ENCODE results near the gene CD274.
"Not testable (repeated sequence)": the region's sequence is repeated elsewhere in the genome, so short reads cannot be mapped to it uniquely, and the experiment has no call there.

Gene CD274

DNA sequence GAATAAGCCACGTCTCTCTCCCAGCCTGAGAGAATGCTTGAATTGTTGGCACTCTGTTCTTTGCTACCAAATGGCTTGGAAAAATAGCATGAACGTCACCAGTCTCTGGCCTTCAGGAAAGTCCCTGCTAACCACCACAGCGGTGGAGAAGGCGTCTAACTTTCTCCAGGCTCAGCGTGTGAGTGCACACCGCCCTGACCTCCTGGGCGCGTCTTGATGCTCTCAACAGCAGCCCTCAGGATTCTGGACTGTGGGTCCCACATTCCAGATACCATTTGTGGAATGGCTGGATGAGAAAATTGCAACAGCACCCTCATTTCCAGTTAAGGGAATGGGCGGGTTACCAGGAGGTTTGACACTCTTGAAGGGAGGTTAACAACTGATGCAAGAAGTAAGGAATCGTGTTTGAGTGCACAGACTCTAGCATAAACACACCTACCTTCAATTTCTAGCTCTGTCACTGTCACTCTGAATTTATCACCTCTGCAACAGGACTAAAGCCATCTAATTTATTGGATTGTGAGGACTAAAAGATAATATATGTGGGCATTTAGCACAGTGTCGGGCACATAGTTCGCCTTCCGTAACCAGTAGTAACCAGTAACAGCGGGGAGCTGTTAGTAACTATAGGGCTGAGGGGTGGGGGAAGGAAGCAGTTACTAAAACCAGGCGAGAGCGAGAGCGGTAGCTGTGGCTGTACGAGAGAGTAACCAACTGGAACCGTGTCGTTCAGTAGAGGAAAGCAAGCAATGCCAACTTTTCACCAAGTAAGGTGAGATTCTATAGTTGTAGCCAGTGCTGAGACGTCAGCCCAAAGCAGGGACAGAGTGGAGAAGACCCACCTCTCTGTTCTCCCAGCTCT, 11.8 kb upstream of the CD274 start:
- no peak for DNase-seq (ENCODE audit: low read depth)

DNA sequence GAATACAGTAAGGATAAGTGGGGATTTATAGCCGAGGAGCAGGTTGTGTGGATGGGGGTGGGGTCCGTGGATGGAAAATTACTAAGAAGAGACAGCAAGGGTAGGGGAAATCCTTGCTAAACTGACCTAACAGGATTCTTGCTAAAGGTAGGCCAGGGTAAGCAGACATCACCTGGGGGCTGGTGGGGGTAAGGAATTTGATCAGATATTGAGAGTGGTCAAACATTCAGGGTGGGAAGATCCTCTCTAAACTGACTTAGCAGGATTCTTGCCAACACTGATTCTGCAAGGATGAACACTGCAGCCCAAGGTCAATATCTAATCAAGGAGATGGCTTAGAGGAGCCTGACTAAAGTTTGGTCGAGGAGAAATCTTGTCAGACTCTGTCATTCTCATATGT, 9.9 kb upstream of the CD274 start:
- no peak for DNase-seq (ENCODE audit: low read depth)

DNA sequence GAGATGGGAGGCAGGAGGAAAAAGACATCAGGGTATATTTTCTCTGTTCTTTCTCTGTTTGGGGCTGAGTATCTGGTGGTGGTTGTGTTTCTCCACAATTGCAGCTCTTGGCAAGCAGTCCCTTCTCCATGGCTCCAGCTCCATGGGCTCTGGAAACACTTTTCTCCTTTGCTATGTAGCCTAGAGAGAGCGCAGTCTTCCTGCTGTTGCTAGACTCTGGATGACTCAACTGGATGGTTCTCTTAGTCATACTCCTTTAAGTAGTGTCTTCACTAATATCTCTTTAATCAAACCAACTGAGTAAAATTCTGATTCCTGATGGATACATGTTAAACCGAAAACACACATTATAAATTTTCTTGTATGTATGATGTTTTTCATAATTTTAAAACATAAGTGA, 9.3 kb upstream of the CD274 start:
- no peak for DNase-seq (ENCODE audit: low read depth)

DNA sequence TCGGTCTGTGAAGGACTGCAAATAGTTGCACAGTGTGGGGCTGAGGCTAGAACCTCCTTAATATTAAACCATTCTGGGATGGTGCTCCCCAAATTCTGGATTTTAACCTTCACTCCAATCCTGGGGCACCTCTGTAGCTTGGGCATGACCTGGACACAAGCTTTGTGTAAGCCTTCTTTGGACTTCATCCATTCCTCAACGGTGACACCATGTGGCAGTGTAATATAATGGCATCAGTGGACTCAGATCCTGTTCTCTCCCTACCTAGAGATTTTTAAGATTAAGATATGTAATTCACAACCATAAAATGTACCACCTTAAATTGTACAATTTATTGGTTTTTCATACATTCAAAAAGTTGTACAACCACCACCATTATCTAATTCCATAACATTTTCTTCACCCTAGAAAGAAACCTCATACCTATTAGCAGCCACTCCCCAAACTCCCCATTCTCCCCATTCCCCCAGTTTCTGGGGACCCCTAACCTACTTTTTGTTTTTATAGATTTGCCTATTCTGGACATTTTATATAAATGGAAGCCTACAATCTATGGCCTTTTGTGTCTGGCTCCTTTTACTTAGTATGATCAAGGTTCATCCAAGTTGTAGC, 7.8 kb upstream of the CD274 start:
- DNase-seq (ENCODE audit: low read depth): no peak

DNA sequence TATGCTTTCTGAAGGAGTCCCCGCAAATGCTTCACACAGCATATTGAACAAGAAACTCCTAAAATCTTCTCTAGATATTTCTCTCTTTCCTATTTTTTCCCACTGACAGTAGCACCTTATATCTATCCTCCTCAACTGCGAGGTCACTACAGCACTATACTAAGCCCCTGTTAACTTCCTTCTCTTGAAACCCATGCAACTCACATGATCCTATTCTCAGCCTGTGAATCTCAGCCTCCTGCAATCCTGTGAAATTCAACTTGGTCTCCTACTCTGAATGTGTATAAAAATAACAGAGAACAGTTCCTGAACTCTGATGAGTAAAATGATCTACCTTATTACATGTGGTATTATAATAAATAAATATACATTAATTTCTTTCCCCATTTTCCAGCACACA, 6.5 kb upstream of the CD274 start:
- no peak for DNase-seq (ENCODE audit: low read depth)

DNA sequence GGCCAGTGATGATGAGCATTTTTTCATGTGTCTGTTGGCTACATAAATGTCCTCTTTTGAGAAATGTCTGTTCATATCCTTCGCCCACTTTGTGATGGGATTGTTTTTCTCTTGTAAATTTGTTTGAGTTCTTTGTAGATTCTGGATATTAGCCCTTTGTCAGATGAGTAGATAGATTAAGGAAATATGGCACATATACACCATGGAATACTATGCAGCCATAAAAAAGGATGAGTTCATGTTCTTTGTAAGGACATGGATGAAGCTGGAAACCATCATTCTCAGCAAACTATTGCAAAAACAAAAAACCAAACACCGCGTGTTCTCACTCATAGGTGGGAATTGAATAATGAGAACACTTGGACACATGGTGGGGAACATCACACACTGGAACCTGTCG, 5.2 kb upstream of the CD274 start:
- not testable (repeated sequence) for DNase-seq (ENCODE audit: low read depth)

DNA sequence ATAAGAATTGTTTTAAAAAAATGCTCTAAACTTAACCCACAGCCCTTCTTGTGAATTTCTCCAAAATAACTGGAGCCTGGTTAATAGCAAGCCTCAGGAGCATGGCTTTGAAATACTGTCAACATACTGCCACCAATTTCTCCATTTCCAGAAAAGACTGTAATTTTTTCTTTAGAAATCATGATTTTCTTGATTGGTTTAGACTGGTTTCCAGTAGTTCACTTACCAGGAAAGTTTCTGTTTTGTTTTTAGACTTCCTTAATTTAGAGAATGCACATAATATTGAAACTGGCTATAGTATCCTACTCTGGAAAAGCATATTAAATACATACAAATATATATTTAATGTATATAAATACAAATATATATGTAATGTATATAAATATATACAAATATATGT, 4.5 kb upstream of the CD274 start:
- no peak for DNase-seq (ENCODE audit: low read depth)

DNA sequence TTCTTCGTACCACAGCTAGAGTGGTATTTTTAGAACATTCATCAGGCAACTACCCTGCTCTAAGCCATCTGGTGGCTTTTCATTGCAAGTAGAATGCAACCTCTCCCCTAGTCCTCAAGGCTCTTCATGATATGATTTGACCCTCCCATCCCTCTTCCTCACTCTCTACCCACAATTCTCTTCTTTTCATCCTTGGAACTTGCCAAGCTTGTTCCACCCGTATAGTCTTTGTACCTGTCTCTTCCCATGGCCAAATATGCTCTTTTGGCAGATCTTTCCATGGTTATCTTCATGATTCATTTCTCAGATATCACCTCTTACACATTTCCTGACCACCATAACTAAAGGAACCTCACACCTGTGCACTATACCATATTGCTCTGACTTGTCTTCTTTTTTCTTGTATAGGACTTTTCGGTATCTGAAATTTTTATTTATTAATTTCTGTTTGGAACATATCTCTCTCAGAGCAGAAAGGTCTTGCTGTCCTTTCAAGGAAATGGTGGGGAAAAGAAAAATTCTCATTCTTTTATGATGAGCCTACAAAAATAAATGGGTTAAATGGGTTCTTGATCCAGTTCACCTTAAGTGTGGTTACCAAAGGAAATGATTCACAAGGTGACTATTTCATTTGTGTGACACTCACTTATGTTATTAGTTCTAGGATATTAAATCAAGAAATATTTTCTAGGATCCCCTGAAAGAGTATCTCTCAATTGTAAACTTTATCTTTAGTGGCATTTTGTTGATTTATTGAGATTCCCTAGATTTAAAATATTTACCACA, 3.7 kb upstream of the CD274 start:
- no peak for DNase-seq (ENCODE audit: low read depth)

DNA sequence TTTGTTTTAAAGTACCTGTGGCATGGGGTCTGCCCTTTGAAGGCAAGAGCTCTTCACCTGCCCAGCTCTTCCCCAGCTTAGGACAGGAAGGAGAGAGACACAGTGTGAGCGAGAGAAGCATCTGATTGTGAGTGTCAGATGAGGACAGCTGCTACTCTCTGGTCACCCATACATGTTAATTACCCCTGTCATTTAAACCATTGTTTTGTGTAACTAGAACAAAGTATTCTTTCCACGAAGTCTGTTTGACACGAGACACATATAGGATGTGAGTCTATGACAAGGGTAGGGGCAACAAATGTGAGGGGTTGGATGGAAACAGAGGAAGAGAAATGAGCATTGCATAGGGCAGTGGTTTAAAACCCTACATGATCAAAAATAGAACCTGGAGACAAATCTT, 3.0 kb upstream of the CD274 start:
- no peak for DNase-seq (ENCODE audit: low read depth)

DNA sequence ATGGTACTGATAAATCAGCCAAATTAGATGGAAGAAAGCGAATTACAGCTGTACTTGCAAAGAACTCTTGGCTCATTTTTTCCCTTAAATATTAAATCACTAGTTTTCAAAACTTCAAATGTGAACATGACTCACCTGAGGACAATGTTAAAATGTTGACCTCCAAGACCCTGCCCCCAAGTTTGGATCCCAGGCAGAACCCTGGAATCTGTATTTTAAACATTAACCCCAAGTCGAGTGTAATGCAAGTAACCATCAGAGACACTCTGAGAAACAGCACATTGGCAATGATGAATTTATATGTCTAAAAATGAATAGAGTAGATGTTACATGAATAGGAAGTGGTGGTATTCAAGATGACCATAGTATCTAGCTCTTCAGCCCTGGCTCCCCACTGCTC, 2.3 kb upstream of the CD274 start:
- DNase-seq (ENCODE audit: low read depth): no peak

DNA sequence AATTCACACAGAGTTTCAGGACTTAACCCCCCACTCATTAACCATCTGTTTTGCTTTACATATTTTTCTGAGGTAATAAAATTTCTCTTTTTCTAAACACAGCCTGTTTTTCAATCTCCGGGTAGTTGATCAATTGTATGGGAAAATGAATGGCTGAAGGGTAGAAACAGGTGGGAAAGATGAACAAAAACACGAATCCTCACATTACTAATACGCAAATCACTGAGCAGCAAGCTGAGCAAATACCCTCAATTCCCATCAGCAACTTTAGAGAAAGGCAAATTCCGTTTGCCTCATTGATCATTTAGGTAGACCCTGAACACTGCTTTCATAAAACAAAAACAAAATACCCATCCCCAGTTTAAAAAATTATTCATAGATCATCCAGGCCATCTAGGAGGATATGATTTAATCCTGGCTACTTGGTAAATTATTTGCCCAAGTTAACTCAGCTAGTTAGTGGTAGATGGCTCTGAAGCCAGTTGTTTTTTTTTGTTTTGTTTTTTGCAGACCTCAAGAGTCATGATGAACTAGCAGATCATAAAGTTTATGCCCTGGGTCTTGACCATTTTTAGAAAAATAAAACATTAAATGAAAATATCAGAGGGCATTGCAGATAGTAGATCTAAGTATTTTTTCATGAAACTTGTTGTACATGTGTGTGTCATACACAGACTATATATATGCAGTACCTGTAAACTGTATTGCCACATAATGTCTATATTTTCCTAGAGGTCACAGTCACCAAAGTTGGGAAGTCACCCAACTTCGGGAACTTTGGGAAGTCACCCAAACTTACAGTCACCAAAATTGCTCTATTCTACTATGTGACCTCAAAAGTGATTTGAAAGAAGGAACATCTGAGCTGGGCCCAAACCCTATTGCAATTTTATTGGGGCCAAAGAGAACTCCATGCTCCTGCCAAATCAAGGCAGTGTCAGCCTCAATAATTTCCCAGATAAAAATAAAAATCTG, 1.6 kb upstream of the CD274 start:
- no peak for DNase-seq (ENCODE audit: low read depth)

DNA sequence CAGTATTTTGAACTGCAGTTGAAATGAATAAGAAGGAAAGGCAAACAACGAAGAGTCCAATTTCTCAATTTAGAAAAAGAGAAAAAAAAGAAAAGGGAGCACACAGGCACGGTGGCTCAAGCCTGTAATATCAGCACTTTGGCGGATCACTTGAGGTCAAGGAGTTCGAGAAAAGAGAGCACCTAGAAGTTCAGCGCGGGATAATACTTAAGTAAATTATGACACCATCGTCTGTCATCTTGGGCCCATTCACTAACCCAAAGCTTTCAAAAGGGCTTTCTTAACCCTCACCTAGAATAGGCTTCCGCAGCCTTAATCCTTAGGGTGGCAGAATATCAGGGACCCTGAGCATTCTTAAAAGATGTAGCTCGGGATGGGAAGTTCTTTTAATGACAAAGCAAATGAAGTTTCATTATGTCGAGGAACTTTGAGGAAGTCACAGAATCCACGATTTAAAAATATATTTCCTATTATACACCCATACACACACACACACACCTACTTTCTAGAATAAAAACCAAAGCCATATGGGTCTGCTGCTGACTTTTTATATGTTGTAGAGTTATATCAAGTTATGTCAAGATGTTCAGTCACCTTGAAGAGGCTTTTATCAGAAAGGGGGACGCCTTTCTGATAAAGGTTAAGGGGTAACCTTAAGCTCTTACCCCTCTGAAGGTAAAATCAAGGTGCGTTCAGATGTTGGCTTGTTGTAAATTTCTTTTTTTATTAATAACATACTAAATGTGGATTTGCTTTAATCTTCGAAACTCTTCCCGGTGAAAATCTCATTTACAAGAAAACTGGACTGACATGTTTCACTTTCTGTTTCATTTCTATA, 602 bp upstream of the CD274 start:
- DNase-seq (ENCODE audit: low read depth): no peak

DNA sequence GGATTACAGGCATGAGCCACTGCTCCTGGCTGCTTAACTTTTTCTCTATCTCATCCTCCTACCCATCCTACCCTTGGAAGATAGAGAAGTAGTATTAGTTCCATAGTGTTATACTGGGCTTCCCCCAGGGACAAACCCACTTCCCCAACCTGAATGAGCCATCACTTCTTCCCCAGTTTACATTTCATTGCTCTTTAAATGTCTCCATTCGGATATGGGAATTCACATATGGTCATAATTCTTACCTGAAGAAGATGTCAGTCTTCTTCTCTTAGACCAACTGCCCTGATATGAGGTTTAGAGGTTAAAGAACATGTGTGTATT, 1.9 kb downstream of the CD274 start:
- DNase-seq (ENCODE audit: low read depth): no peak

DNA sequence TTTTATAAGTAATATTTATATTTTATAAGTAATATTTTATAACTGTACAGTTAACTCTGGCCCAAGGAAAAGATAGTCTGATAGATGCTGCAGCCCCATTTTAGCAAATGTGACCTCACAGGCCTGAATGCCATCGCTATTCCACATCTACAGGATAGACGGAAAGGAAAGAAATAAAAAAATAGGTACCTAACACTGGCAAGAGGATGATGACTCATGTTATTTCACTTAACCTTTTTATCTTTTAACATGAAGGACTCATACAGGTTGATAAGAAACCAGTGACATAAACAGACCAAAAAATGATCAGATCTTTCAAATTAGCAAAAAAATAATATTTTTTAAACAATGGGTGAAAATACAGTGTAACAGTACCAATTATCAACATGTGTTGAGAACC, 2.7 kb downstream of the CD274 start:
- no peak for DNase-seq (ENCODE audit: low read depth)

DNA sequence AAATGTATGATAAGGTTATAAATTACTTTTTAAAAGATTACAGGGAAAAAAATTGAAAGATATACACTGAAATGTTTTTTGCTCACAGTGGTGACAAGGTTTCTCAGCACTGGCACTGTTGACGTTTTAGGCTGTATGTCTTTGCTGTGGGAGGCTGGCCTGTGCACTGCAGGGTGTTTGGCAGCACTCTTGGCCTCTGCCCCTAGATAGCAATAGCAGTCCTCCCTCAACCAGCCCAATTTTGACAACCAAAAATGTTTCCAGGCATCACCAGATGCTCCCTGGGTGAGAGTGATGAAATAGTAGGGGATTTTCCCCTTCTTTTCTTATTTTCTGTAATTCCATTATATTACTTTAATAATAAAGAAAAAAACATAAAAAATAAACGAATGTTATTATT, 3.3 kb downstream of the CD274 start:
- no peak for DNase-seq (ENCODE audit: low read depth)

DNA sequence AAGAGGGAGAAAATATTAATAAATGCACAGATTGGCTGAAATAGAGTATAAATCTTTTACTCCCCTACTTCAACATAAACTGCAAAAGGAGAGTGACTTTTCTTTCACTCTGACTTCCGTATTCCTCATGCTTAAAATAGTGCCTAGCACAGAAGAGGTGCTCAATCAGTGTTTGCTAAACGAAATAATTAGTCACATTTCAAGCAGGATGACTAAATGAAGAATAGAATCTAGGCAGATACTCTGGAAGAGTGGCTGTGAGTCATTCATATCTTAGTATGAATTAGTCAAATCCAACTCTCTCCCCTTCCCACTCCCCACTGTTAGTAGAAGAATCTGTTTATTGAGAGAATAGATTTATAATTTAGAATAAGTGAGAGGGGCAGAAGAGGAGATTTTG, 4.8 kb downstream of the CD274 start:
- no peak for DNase-seq (ENCODE audit: low read depth)

DNA sequence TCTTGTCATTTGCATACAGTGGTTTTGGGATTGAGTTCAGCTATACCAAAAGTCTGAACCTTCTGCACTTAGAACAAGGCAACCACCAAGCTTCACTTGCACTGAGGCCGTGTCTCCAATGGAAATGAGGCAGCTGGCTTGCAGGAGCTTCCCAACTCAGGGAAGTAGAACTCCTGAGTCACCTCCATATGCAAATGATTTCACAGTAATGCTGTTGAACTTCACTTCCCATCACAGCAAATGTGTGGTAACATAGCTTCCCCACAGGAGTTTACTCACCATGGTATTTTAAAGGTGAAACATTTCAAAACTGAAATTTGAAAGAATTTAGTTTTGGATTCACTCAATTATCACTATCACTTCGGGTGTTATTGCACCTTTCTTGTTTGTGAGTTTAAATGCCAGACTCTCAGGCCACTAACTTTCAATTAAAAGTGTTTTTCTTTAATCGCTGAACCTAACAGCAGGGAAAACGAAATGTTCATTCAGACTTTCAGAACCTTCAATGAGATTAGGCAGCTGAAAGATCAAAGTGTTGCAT, 9.0 kb downstream of the CD274 start:
- no peak for DNase-seq (ENCODE audit: low read depth)

DNA sequence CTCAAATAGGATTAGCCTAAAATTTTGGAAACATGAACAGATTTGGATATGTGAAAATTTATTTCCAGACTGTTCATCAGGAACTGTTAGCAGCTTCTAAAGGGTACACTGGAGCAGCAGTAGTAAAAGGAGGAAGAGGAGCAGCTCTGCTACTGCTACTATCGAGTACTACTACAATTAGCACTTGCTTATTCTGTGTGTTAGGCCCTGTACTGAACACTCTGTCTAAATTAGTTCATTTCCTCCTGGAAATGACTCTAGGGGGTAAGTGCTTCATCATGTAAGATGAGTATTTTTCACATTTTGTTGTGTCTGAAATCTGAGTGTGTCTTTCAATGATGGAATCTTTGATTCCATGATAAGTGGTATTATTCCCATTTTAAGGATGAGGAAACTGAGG, 9.8 kb downstream of the CD274 start:
- no peak for DNase-seq (ENCODE audit: low read depth)

DNA sequence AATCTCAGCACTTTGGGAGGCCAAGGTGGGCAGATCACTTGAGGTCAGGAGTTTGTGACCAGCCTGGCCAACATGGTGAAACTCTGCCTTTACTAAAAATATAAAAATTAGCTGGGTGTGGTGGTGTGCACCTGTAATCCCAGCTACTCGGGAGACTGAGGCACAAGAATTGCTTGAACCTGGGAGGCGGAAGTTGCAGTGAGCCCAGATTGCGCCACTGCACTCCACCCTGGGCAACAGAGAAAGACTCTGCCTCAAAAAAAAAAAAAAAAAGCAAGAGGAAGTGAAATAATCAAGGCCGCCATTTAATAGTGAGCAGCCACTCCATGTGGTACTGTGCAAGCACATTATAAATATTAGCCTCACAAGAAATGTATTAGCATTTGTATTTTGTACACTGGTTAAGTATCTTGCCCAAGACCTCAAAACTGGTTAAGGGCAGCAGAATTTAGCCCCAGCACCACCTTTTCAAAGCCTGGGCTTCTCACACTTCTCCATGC, 14.5 kb downstream of the CD274 start:
- DNase-seq (ENCODE audit: low read depth): not testable (repeated sequence)

DNA sequence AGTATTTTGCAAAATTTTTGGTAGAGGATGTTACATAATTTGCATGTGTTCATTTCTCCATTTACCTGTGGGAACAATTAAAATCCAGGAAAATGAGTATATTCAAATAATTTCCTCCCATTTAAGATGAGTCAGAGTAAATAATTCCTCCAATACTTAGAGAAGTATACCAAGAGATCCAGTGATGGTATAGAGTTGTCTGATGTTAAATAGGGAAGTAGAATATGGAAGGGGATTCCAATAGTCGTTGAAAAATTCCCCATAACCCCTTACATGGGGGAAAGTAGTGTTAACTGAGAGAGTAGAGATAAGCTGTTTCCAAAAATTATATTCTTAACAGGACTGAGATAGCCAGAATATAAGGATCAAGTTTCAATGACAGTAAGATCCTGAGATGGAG, 15.7 kb downstream of the CD274 start:
- no peak for DNase-seq (ENCODE audit: low read depth)

DNA sequence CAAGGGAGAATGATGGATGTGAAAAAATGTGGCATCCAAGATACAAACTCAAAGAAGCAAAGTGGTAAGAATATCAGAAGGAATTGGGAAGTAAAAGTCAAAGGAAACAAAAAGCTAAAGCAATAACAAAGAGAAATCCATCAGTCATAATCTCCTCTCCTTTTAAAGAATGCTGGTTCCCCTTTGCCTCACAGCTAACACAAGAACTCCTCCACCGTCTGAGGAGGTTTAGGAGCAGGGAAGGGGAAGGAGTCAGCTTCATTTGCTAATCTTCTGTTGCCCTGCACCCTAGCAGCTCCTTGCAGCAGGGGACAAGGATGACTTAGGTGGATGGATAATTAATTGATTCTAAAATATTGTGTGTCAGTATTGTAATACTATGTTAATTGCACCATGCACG, 16.4 kb downstream of the CD274 start:
- no peak for DNase-seq (ENCODE audit: low read depth)

Data from CMK (cell line).